HL-60 (cell line): ENCODE data around the gene COX10.

ENCODE experiments used
- DNase-seq, 2 experiments: peaks; one replicate each; pipeline ENCODE4 v3.0.0-alpha.2; 2010 to 2020; ENCODE audit warnings: low read depth in 1 of 2, low spot score in 1 of 2
- H3K27ac ChIP-seq: fragments of 250-450 bp; sonication (Bioruptor Pico); replicated peaks from 2 replicates; pipeline ENCODE4 v1.5.1; 2020; ENCODE audit warnings: mild to moderate bottlenecking, moderate library complexity
- H3K27me3 ChIP-seq: fragments of 250-450 bp; sonication (Bioruptor Pico); 2 replicates; pipeline ENCODE4 v1.5.1; 2021; ENCODE audit warnings: mild to moderate bottlenecking, moderate library complexity; ENCODE audit not compliant: insufficient read depth, poor library complexity, severe bottlenecking
- H3K4me3 ChIP-seq: replicated peaks from 2 replicates; pipeline ENCODE4 v1.5.1; 2011; ENCODE audit warnings: mild to moderate bottlenecking, control low read depth, low read length; ENCODE audit not compliant: insufficient read depth
- GABPA ChIP-seq: IDR thresholded peaks from 2 replicates; pipeline ENCODE4 v1.6.1; 2012; ENCODE audit warnings: low read depth
- POLR2AphosphoS5 ChIP-seq: IDR thresholded peaks from 2 replicates; pipeline ENCODE4 v1.6.1; 2012; ENCODE audit warnings: low read depth
- SPI1 ChIP-seq: IDR thresholded peaks from 2 replicates; pipeline ENCODE4 v1.6.1; 2012; ENCODE audit warnings: low read depth, mild to moderate bottlenecking, borderline replicate concordance
- TF ChIP-seq, protein P1 (sequence below): IDR thresholded peaks from one replicate; pipeline ENCODE4 v1.5.1; 2011; ENCODE audit warnings: low read length, control low read depth, inconsistent platforms; ENCODE audit not compliant: insufficient read depth
- TF ChIP-seq, protein P2 (sequence below): IDR thresholded peaks from 2 replicates; pipeline ENCODE4 v1.6.1; 2012; ENCODE audit warnings: low read depth; ENCODE audit not compliant: insufficient replicate concordance

The COX10 gene

DNA sequence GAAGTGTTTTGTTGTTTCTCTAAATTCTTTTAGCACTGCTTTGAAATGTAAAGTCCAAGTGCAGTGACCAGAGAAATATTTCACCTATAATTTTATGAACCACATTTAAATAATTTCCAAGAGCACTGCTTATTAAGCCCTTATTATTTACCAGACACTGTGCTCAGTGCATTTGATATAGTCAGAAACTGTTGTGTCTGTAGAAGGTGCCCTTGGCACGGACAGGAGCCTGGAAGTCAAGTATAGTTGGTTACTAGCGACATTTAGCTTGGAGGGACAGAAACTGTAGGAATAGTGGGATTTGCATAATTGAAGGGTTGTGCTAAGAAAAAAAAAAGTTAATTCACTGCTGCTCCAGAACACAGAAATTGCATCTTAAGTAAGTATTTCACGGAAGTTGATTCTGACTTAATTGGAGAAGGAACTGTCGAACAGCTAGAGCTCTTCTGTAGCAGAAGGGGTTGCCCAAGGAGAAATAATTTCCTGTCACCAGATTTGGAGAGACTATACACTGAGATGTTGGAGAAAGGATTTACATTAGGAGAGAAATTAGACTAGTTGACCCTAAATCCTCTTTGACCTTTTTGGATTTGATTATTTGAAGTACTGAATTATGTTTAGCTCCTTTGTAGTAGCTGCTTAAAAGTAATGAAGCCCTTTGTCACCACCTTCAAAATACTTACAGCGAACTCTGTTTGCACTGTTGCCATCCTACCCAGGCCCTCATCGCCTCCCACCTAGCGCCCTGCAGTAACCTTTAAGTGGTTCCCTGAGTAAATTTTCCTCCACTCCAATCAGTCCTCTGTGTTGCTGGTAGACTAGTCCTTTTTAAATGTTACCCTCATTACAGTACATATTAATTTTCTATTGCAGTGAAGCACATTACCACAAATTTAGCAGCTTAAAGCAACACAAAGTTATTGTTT, 25.6 kb downstream of the COX10 start:
- Histone ChIP-seq H3K27ac (no peak overlapping the region), H3K27me3 (no peaks in the 10 kb centered on the region), H3K4me3 (no peak overlapping the region)
- TF ChIP-seq POLR2AphosphoS5 = no peak
- TF ChIP-seq, protein P1, sequence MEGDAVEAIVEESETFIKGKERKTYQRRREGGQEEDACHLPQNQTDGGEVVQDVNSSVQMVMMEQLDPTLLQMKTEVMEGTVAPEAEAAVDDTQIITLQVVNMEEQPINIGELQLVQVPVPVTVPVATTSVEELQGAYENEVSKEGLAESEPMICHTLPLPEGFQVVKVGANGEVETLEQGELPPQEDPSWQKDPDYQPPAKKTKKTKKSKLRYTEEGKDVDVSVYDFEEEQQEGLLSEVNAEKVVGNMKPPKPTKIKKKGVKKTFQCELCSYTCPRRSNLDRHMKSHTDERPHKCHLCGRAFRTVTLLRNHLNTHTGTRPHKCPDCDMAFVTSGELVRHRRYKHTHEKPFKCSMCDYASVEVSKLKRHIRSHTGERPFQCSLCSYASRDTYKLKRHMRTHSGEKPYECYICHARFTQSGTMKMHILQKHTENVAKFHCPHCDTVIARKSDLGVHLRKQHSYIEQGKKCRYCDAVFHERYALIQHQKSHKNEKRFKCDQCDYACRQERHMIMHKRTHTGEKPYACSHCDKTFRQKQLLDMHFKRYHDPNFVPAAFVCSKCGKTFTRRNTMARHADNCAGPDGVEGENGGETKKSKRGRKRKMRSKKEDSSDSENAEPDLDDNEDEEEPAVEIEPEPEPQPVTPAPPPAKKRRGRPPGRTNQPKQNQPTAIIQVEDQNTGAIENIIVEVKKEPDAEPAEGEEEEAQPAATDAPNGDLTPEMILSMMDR = no peak
- no peak for TF ChIP-seq SPI1
- TF ChIP-seq GABPA = no peak
- TF ChIP-seq, protein P2, sequence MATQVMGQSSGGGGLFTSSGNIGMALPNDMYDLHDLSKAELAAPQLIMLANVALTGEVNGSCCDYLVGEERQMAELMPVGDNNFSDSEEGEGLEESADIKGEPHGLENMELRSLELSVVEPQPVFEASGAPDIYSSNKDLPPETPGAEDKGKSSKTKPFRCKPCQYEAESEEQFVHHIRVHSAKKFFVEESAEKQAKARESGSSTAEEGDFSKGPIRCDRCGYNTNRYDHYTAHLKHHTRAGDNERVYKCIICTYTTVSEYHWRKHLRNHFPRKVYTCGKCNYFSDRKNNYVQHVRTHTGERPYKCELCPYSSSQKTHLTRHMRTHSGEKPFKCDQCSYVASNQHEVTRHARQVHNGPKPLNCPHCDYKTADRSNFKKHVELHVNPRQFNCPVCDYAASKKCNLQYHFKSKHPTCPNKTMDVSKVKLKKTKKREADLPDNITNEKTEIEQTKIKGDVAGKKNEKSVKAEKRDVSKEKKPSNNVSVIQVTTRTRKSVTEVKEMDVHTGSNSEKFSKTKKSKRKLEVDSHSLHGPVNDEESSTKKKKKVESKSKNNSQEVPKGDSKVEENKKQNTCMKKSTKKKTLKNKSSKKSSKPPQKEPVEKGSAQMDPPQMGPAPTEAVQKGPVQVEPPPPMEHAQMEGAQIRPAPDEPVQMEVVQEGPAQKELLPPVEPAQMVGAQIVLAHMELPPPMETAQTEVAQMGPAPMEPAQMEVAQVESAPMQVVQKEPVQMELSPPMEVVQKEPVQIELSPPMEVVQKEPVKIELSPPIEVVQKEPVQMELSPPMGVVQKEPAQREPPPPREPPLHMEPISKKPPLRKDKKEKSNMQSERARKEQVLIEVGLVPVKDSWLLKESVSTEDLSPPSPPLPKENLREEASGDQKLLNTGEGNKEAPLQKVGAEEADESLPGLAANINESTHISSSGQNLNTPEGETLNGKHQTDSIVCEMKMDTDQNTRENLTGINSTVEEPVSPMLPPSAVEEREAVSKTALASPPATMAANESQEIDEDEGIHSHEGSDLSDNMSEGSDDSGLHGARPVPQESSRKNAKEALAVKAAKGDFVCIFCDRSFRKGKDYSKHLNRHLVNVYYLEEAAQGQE = no peak
- no peak for DNase-seq

- H3K4me3 ChIP-seq = no peak overlapping the region
Observed at GRCh38 chr17:14095631-14096030, 26.3 kb downstream of the COX10 start.

GRCh38 chr17:14098246-14098645, 28.9 kb downstream of the COX10 start:
- Histone ChIP-seq H3K4me3 (no peak overlapping the region), H3K27ac (no peak overlapping the region), H3K27me3 (no peaks in the 10 kb centered on the region)
- TF ChIP-seq POLR2AphosphoS5 = no peak
- TF ChIP-seq, protein P1 = no peak
- TF ChIP-seq SPI1 = no peak
- peak in 1 of 2 experiments; percentile 6 for DNase-seq

More at GRCh38 chr17:14095631-14096030, 26.3 kb downstream of the COX10 start:
- DNase-seq = no peak
- TF ChIP-seq, protein P2 = no peak
- TF ChIP-seq, protein P1 = no peak
- TF ChIP-seq SPI1 (no peak), POLR2AphosphoS5 (no peak), GABPA (no peak)
- no peaks in the 10 kb centered on the region for H3K27me3 ChIP-seq
- H3K27ac ChIP-seq = no peak overlapping the region
